ENCODE data around the gene CCNB2.

GRCh38 chr15:59069430-59069829 is 35.5 kb upstream of the CCNB2 start:
- TF ChIP-seq CTCF (IDR thresholded peaks at IDR 0.05) (no peak), POLR2A (IDR thresholded peaks at IDR 0.05; ENCODE audit: low read depth) (no peak)

All from esophagus muscularis mucosa (tissue), 3 donors.